IPS-20b (cell line): ENCODE measurements around the gene PMVK.

Experiments used
- H3K27ac ChIP-seq: one replicate; pipeline ENCODE4 v1.5.1; 2013; ENCODE audit warnings: low read length
- H3K27me3 ChIP-seq: 2 replicates; pipeline ENCODE4 v1.6.1; 2013; ENCODE audit warnings: mild to moderate bottlenecking, low read length, inconsistent platforms; ENCODE audit not compliant: insufficient read depth
- H3K36me3 ChIP-seq: 2 replicates; pipeline ENCODE4 v1.6.1; 2013; ENCODE audit warnings: low read depth, mild to moderate bottlenecking, inconsistent platforms, low read length, moderate library complexity; ENCODE audit not compliant: insufficient read depth
- H3K4me1 ChIP-seq: 2 replicates; pipeline ENCODE4 v1.6.1; 2013; ENCODE audit warnings: mild to moderate bottlenecking, control low read depth, inconsistent platforms, low read length, moderate library complexity; ENCODE audit not compliant: insufficient read depth
- H3K4me3 ChIP-seq: 2 replicates; pipeline ENCODE4 v1.5.1; 2013; ENCODE audit warnings: mild to moderate bottlenecking, low read length, inconsistent platforms
- H3K9ac ChIP-seq: 2 replicates; pipeline ENCODE4 v1.6.1; 2013; ENCODE audit warnings: low read depth, mild to moderate bottlenecking, inconsistent platforms, low read length, moderate library complexity
- H3K9me3 ChIP-seq: 2 replicates; pipeline ENCODE4 v1.6.1; 2013; ENCODE audit warnings: mild to moderate bottlenecking, low read depth, low read length, inconsistent platforms; ENCODE audit not compliant: insufficient read depth

PMVK gene

DNA sequence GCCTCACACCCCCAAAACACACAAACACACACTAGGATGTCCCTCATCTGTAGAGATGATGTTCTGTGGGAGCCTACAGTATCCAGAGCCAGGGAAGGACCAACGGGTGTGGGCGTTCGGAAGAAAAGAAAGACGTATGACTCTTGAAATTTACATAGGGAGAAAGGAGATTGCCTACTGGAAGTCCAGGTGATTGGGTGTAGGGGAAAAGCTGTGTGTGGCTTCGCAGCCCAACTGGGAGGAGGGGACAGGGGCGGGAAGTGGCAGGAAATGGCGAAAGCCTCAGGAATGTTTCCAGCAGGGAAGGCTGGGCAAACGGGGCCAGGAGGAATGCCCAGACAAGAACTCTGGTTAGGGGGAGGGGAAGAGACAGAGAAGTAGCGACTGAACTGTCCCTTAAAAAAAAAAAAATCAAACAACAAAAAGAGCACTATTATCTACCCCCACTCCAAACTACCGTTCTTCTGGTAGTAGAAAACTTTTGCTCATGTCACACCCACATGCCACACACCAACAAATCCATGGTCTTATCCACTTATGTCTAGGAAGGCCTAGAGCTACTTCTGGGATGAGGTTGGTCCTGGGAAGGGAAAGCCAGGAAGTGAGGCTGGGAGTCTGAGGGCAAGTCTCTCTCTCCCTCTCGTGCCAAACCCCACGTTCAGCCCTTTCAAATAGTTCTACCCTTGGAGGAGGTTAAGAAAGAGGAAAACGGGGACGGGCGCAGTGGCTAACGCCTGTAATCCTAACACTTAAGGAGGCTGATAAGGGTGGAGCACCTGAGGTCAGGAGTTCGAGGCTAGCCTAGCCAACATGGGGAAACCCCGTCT, 36.2 kb upstream of the PMVK start:
- Histone ChIP-seq H3K4me1 (peaks cover 26% of the 10 kb centered on the region), H3K27ac (peak overlapping the region; percentile 98), H3K36me3 (peaks cover 14% of the 10 kb centered on the region), H3K9ac (peak overlapping the region; percentile 93), H3K27me3 (no peaks in the 10 kb centered on the region), H3K4me3 (peak overlapping the region; percentile 93), H3K9me3 (no peaks in the 10 kb centered on the region)

DNA sequence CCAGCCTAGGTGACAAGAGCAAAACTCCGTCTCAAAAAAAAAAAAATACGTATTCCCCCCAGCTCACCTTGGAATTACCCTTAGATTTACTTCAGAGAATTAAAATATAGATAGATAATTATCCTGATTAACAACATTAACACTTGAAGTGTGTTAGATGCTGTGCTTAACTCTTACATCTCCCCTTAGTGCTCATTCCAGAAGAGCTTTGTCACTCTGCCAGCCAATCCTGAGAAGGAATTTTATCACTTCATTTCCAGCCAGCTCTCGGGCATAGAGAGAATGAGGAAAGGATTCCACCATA, 35.6 kb upstream of the PMVK start:
- peak overlapping the region; percentile 93; the same call in 1 of the 2 replicates for H3K9ac ChIP-seq
- H3K36me3 ChIP-seq = peaks cover 14% of the 10 kb centered on the region
- H3K4me1 ChIP-seq = peaks cover 26% of the 10 kb centered on the region
- H3K9me3 ChIP-seq = no peaks in the 10 kb centered on the region
- H3K27ac ChIP-seq = peak overlapping the region; percentile 98
- no peaks in the 10 kb centered on the region for H3K27me3 ChIP-seq
- peak overlapping the region; percentile 93 for H3K4me3 ChIP-seq

DNA sequence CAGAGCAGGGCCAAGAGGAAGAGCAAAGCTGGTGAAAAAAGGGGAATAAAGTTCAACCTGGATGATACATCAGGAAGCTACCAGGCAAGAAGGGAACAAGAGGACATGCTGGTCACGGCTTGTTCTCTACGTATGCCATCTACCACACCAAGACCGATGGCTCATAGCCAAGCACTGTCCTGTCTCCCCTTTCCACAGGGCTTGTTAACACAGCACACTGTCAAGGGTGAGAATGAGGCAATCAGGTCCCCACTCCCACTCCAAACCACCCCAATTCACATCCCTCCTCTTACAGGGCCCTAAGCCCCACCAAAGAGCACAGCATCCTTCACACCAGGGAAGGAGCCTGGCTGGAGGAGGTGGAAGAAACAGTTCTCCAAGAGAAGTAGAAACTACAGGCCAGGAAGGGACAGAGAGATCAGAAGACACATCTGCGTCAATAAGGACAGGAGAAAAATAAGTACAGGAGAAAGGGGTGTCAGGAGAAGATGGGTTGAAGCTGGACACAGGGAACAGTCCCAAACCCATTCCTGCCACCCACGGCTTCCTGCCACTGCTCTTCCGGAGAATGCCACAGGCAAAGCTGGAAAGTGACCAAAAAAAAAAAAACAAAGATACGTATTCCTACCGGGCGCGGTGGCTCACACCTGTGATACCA, 35.0 kb upstream of the PMVK start:
- peaks cover 24% of the 10 kb centered on the region for H3K4me1 ChIP-seq
- peaks cover 21% of the 10 kb centered on the region for H3K36me3 ChIP-seq
- peak overlapping the region; percentile 98 for H3K27ac ChIP-seq
- no peaks in the 10 kb centered on the region for H3K27me3 ChIP-seq
- H3K4me3 ChIP-seq = peak overlapping the region; percentile 93
- no peaks in the 10 kb centered on the region for H3K9me3 ChIP-seq
- peak overlapping the region; percentile 93 for H3K9ac ChIP-seq

DNA sequence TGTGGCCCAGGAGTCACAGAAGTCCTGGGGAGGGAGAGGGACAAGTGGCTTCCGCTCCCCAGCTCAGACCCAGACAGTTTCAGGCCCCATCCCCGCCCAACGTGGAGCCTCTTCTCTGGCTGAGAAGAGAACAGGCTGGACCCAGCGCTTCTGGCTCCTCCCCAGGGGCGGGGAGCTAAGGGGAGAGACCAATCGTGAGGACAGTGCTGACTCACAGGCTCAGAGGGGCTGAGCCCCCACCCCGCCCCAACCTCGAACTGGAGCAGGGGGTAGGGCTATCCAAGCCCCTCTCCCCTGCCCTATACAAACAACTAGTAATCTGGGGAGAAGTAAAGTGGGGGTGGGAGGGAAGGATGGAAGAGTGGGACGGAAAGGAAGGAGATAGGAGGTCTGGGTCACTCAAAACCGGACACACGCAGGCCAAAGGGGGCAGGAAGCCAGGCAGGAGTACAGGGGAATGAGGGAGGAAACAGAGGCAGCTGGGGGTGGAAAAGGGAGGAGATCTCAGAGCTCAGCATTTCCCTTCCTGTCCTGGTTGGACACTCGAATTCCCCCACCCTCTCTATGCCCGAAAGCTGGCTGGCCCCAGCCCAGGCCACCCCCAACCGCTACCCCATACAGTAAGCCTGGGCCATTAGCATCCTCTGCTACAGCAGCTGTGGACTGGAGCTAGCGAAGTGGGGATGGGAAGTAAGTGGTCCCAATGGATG, 34.3 kb upstream of the PMVK start, which contains the start of gene SHC1:
Gene SHC1, minus strand, starts transcription at position 117 of the 710 bp plus-strand sequence. CDS start 221 bp downstream, outside the sequence.
- H3K27ac ChIP-seq = peak within 1 kb of the TSS; percentile 98
- H3K4me1 ChIP-seq = peaks cover 20% of the 10 kb centered on the region
- H3K4me3 ChIP-seq = peak within 1 kb of the TSS; percentile 93
- H3K36me3 ChIP-seq = peaks cover 28% of the 10 kb centered on the region
- no peaks in the 10 kb centered on the region for H3K27me3 ChIP-seq
- no peaks in the 10 kb centered on the region for H3K9me3 ChIP-seq
- H3K9ac ChIP-seq = peak within 1 kb of the TSS; percentile 93

DNA sequence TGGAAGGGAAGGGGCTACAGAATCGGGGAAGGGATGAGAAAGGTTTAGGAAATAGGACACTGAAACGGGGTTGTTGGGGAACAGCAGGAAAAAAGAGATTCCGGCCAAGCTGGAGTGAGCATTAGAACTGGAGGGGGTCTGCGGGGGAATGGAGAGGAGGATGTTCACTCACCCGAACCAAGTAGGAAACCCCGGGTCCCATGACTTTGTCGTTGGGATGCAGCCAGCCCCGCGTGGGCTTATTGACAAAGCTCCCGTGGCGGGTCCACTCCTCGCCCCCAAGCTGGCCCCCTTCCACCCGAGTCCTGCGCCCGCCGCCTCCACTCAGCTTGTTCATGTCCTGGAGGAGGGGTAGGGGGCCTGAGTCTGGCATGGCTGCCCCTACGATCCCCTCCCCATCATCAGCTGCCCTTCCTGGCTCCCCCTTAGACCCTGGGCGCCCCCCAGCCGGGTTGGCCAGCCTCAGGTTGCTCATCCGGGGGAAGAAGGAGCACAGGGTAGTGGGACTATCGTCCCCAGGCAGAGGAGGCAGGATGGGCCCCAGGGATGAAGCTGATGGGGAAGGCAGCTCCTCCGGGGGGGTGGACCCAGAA, 33.4 kb upstream of the PMVK start:
- Histone ChIP-seq H3K36me3 (peaks cover 36% of the 10 kb centered on the region), H3K4me1 (peaks cover 20% of the 10 kb centered on the region), H3K27me3 (no peaks in the 10 kb centered on the region), H3K4me3 (peak overlapping the region; percentile 93), H3K27ac (peak overlapping the region; percentile 98), H3K9me3 (no peaks in the 10 kb centered on the region), H3K9ac (peak overlapping the region; percentile 93; the same call in 1 of the 2 replicates)

DNA sequence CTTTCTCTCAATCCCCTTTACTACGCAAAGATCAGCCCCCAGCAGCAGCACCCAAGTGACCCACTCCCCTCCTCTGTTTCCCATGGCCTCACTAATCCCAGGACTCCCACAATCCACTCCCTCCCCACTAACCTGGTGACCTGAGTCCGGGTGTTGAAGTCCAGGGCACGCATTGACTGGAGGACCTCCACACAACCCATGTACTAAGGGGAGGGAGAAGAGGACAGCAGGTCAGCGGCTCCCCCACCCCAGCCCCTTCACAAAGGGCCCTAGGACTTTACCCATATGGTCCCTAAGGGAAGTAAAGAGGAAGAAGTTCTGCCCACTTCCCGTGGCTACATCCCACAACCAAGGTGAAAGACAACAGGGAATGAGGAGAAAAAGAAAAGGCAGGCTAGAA, 32.7 kb upstream of the PMVK start:
- H3K9me3 ChIP-seq = no peaks in the 10 kb centered on the region
- peak overlapping the region; percentile 51 for H3K27ac ChIP-seq
- peaks cover 20% of the 10 kb centered on the region for H3K4me1 ChIP-seq
- peak overlapping the region; percentile 93 for H3K4me3 ChIP-seq
- H3K9ac ChIP-seq = peak overlapping the region; percentile 93; the same call in 1 of the 2 replicates
- H3K36me3 ChIP-seq = peaks cover 44% of the 10 kb centered on the region
- no peaks in the 10 kb centered on the region for H3K27me3 ChIP-seq

DNA sequence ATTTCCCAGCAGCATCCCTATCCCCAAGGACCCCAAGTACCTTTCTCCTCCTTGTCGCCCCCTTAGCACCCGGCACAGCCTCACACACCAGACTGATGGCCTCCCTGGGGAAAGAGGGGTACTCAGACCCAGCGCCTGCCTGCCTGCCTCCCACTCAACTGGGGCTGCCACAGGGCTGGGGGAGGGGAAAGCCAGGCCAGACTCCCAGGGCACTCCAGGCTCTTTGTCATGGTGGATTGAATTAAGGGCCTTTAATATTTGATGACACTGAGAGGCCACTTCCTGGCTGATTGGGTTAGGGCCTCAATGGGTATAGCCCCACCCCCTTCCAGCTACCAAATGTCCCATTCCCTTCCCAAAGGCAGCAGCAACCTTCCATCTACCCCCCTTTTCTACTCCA, 32.2 kb upstream of the PMVK start:
- peak overlapping the region; percentile 93 for H3K4me3 ChIP-seq
- peak overlapping the region; percentile 93; the same call in 1 of the 2 replicates for H3K9ac ChIP-seq
- H3K27me3 ChIP-seq = no peaks in the 10 kb centered on the region
- peaks cover 20% of the 10 kb centered on the region for H3K4me1 ChIP-seq
- peak overlapping the region; percentile 51 for H3K27ac ChIP-seq
- H3K36me3 ChIP-seq = peaks cover 49% of the 10 kb centered on the region
- H3K9me3 ChIP-seq = no peaks in the 10 kb centered on the region

DNA sequence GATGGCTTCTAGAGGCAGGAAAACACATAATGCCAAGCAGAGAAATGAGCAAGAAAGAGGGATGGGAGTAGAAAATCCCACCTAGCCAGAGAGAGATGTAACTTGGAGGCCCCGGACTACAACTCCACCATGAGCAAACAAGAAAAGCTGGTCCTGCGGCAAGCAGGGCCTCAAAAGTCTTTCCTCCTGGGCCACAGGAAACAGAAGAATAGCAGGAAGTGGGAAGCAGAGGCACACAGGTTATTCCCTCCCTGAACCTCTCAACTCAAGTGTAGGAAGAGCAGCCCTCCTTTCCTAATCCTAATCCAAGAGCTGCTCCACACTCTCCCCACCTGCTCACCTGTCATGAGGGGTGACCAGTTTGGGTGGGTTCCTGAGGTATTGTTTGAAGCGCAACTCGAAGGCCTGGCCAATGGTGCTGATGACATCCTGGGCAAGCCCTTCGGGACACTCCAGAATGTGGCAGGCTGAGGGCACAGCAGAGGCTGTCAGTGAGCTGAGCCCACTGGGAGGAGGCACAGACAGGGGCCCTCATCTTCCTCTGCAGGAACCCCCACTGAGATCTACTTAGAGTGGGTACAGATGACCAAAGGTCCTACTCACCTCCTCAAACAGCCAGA, 30.9 kb upstream of the PMVK start:
- no peaks in the 10 kb centered on the region for H3K9me3 ChIP-seq
- no peak overlapping the region for H3K4me3 ChIP-seq
- H3K4me1 ChIP-seq = peaks cover 17% of the 10 kb centered on the region
- no peak overlapping the region for H3K27ac ChIP-seq
- peaks cover 59% of the 10 kb centered on the region for H3K36me3 ChIP-seq
- no peaks in the 10 kb centered on the region for H3K27me3 ChIP-seq
- H3K9ac ChIP-seq = no peak overlapping the region

DNA sequence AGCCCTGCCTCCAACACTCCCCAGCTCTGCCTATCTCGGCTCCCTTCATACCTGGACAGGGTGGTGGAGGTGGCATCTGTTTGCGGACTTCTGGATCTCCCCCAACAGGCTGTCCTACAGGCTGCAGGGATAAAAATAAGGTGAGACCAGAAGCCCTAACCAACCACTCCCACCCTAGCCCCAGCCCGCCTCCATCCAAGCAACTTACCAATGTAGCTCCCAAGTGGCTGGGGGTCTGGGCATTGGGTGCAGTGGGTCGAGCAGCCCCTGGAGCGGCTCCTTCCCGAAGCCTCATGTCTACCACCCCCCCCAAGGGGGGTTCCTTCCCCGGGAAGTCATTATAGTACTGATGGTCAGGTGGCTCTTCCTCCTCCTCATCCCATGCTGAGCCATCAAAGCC, 29.6 kb upstream of the PMVK start:
- Histone ChIP-seq H3K4me3 (no peak overlapping the region), H3K9ac (no peak overlapping the region), H3K27ac (no peak overlapping the region), H3K36me3 (peaks cover 59% of the 10 kb centered on the region), H3K9me3 (no peaks in the 10 kb centered on the region), H3K27me3 (no peaks in the 10 kb centered on the region), H3K4me1 (peaks cover 6% of the 10 kb centered on the region; the same call in 1 of the 2 replicates)

DNA sequence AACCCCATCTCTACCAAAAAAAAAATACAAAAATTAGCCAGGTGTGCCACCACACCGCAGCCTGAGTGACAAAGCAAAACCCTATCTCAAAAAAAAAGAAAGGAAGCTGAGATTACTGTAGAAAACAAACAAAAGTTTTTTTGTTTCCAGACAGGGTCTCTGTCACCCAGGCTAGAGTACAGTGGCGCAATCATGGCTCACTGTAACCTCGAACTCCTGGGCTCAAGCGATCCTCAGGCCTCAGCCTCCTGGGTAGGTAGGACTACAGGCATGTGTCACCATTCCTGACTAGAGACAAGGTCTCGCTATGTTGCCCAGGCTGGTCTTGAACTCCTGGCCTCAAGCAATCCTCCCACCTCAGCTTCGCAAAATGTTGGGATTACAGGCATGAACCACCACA, 27.8 kb upstream of the PMVK start:
- no peaks in the 10 kb centered on the region for H3K27me3 ChIP-seq
- H3K9ac ChIP-seq = no peak overlapping the region
- peaks cover 62% of the 10 kb centered on the region for H3K36me3 ChIP-seq
- H3K4me3 ChIP-seq = no peak overlapping the region
- no peaks in the 10 kb centered on the region for H3K9me3 ChIP-seq
- peaks cover 5% of the 10 kb centered on the region; the same call in 1 of the 2 replicates for H3K4me1 ChIP-seq
- no peak overlapping the region for H3K27ac ChIP-seq

DNA sequence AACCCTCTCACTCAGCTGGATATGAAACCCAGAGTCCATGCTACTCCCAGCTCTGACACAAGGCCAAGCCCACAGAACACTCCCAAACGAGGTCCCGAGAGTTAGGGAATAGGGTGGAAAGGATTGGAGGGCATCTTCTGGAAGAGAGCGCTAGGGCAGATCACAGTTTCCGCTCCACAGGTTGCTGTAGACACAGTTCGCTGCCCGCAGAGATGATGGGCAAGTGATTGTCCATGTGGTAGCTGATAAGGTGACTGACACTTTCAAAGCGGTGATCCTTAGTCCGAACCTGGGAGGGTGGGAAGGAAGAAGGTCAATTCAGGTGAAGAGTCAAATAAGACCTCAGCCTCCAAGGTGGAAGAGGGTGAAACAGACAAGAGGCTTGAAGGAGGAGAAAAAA, 27.1 kb upstream of the PMVK start:
- Histone ChIP-seq H3K36me3 (peaks cover 69% of the 10 kb centered on the region), H3K27me3 (no peaks in the 10 kb centered on the region), H3K27ac (no peak overlapping the region), H3K9me3 (no peaks in the 10 kb centered on the region), H3K9ac (no peak overlapping the region), H3K4me3 (no peak overlapping the region; the same call in 1 of the 2 replicates), H3K4me1 (no peaks in the 10 kb centered on the region)
